Measurements from ENCODE around the gene SPON2. TPM values are rescaled to one million over a fixed set of nuclear protein-coding genes. Genes with fewer than 3 reads are reported as not detected.
A peak's percentile ranks its signal among the peaks of the same experiment; 100 is the strongest.

Gene SPON2
- total RNA-seq: 10 to 100 TPM; 39.3 to 91.0 (median 45.5) TPM

DNA sequence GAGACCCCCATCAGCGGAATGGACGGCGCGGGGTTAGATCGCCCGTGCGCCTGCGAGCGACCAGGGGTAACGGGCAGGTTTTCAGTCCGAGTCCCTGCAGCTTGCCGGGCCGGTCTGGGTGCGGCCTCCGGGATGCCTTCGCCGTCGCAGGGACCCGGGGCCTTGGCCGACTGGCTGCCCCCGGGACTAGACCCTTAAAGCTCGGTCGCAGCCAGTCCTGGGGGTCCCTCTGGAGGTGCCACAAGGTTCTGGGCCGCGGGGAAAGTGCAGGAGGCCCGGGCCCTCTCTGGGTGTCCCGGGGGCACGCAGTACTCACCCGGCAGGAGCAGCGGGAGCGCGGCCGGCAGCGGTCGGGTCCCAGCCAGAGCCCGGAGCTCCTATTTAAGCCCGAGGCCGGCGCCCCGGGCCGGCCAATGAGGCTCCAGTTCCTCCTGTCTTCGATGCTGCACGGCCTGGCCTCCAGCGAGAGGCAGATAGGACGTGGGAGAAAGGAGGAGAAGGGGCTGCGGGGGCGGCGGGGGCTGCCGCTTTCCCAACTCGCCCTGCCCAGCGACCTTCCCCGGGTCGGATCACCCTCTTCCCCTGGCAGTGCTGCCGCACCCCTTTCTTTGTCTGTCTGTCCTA, at the start of gene SPON2:
SPON2 (minus strand) TSS at position 356 of the 624 bp plus-strand sequence.
- DNase-seq (ENCODE audit: low spot score in 2 of 2): no peak
- Histone ChIP-seq H3K36me3 (peaks cover 0 to 8% (median 0%) of the 10 kb centered on the region in 3 donors), H3K27me3 (peaks cover 0 to 29% of the 10 kb centered on the region in 2 donors), H3K9me3 (no peaks in the 10 kb centered on the region), H3K27ac (peak within 1 kb of the TSS in 3 of 4 donors; percentile 61 to 78 (median 76)), H3K4me1 (peaks cover 0 to 54% (median 27%) of the 10 kb centered on the region in 4 donors), H3K4me3 (peak within 1 kb of the TSS; percentile 20 to 51 (median 48))
- 3 to 6% methylated on average over 13 to 52 of the region's 54 CpGs for WGBS, 2 donors
- TF ChIP-seq, protein P1, sequence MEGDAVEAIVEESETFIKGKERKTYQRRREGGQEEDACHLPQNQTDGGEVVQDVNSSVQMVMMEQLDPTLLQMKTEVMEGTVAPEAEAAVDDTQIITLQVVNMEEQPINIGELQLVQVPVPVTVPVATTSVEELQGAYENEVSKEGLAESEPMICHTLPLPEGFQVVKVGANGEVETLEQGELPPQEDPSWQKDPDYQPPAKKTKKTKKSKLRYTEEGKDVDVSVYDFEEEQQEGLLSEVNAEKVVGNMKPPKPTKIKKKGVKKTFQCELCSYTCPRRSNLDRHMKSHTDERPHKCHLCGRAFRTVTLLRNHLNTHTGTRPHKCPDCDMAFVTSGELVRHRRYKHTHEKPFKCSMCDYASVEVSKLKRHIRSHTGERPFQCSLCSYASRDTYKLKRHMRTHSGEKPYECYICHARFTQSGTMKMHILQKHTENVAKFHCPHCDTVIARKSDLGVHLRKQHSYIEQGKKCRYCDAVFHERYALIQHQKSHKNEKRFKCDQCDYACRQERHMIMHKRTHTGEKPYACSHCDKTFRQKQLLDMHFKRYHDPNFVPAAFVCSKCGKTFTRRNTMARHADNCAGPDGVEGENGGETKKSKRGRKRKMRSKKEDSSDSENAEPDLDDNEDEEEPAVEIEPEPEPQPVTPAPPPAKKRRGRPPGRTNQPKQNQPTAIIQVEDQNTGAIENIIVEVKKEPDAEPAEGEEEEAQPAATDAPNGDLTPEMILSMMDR (IDR thresholded peaks at IDR 0.05): no peak
- TF ChIP-seq EP300 (IDR thresholded peaks at IDR 0.05) (no peak), POLR2A (IDR thresholded peaks at IDR 0.05) (no peak)

DNA sequence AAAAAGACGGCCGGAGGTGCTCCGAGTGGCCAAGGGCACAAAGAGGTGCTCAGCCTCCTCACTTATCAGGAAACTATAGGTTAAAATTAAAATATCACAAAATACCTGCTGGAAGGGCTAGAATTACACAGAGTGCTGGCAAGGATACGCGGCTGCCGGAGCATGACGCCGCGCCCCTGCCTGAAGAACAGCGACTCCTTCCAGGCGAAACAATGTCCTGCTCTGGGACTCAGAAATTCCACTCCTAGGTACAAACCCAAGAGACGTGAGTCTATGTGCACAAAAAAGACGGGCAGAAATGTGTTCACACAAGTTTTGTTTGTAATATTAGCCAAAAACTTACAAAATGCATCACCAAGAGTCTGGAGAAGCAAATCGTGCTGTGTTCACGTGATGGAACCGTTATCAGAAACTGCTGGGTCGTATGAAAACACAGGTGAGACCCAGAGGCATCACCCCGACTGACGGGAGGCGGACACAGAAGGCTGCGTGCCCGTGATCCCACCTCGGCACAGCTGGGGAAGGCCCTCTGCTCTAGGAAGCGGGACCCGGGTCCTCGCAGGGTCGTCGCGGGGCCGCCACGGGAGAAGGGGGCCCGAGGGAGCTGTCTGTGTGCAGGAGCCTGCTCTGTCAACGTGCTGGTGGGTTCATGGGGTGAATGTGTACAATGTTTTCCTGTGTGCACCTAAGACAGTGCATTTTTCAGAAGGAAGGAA, 48.9 kb upstream of the SPON2 start:
- peaks cover 0 to 30% (median 17%) of the 10 kb centered on the region in 4 donors for H3K4me1 ChIP-seq
- no peak for TF ChIP-seq POLR2A (IDR thresholded peaks at IDR 0.05)
- no peak for TF ChIP-seq EP300 (IDR thresholded peaks at IDR 0.05)
- no peak overlapping the region for H3K4me3 ChIP-seq
- H3K27ac ChIP-seq: no peak overlapping the region
- H3K27me3 ChIP-seq: no peaks in the 10 kb centered on the region
- H3K36me3 ChIP-seq: peaks cover 0 to 87% (median 17%) of the 10 kb centered on the region in 3 donors
- WGBS, 2 donors: 89 to 90% methylated on average over 33 of the region's 33 CpGs
- no peaks in the 10 kb centered on the region for H3K9me3 ChIP-seq
- no peak for DNase-seq (ENCODE audit: low spot score in 2 of 2)

DNA sequence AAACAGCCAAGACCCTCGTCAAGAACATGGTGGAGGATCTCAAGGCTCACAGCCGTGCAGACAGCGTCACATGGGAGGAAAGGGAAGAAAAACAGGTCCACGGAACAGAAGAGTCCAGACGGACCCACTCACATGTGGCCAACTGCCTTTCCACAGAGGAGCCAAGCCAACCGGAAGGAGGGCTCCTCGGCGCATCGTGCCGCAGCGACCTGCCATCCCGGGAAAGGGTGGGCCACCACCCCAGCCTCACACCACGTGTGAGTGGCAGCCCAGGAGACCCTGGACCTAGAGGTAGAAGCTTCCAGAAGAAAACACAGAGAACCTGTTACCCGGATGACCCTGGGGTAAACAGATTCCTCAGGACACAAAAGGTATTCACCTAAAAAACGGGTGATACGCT, 48.2 kb upstream of the SPON2 start:
- no peak for TF ChIP-seq EP300 (IDR thresholded peaks at IDR 0.05)
- no peak for TF ChIP-seq POLR2A (IDR thresholded peaks at IDR 0.05)
- TF ChIP-seq, protein P1 (IDR thresholded peaks at IDR 0.05): no peak
- H3K36me3 ChIP-seq: peaks cover 0 to 88% (median 23%) of the 10 kb centered on the region in 3 donors
- WGBS, 2 donors: 90 to 92% methylated on average over 16 of the region's 16 CpGs
- no peaks in the 10 kb centered on the region for H3K9me3 ChIP-seq
- peaks cover 0 to 30% (median 14%) of the 10 kb centered on the region in 4 donors for H3K4me1 ChIP-seq
- H3K27me3 ChIP-seq: no peaks in the 10 kb centered on the region
- no peak overlapping the region for H3K27ac ChIP-seq
- no peak for DNase-seq (ENCODE audit: low spot score in 2 of 2)
- H3K4me3 ChIP-seq: no peak overlapping the region

DNA sequence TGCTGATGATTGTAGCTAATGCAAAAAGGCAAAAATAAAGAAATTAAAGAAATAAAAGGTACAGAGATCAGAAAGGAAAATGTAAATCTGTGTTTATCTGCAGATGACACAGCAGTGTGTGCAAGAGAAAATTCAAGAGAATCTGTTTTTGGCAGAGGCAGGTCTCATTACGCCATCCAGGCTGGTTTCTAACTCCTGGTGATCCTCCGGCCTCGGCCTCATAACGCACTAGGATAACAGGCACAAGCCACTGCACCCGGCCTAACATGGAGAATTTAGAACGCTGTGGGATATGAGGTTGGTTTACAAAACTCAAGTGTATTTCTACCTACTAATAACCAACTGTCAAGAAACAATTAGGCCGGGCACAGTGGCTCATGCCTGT, 47.2 kb upstream of the SPON2 start:
- H3K4me3 ChIP-seq: no peak overlapping the region
- no peak overlapping the region for H3K27ac ChIP-seq
- no peaks in the 10 kb centered on the region for H3K9me3 ChIP-seq
- 92 to 97% methylated on average over 7 of the region's 7 CpGs for WGBS, 2 donors
- no peak for DNase-seq (ENCODE audit: low spot score in 2 of 2)
- H3K36me3 ChIP-seq: peaks cover 0 to 88% (median 18%) of the 10 kb centered on the region in 3 donors
- TF ChIP-seq, protein P1 (IDR thresholded peaks at IDR 0.05): no peak
- TF ChIP-seq POLR2A (IDR thresholded peaks at IDR 0.05) (no peak), EP300 (IDR thresholded peaks at IDR 0.05) (no peak)
- no peaks in the 10 kb centered on the region for H3K27me3 ChIP-seq
- peaks cover 0 to 38% (median 21%) of the 10 kb centered on the region in 4 donors for H3K4me1 ChIP-seq

DNA sequence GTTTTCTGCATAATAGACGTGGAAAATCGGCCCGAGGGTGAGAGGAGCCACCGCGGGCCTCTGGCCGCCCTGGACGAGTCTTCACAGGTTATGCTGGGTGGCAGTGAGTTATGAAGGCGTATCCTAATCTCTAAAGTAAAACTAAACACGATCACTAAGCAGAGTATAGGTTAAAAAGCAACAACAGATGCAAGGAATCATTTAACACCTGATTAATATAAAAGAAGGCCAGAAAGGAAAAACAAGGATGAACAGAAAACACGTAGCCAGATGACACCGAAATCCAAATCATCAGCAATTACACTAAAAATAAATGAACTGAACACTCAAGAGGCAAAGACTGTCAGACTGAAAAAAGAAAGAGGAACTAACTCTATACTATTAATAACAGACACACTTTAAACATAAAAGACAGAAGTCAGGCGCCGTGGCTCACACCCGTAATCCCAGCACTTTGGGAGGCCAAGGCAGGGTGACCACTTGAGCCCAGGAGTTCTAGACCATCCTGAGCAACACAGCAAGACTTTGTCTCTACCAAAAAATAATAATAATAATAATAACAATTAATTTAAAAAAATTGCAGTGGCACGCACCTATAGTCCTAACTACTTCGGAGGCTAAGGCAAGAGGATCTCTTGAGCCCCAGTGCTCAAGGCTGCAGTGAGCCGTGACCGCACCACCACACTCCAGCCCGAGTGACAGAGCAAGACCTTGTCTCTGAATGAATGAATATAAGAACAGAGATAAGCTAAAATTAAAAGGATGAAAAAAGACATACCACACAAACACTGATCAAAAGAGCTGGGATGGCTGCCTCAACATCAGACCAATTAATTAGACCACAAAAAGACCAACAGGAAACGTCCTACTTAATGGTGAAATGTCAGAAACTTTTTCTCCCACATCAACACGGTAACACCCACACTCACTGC, 46.5 kb upstream of the SPON2 start:
- Histone ChIP-seq H3K9me3 (no peaks in the 10 kb centered on the region), H3K27ac (peak overlapping the region in 1 of 4 donors; percentile 15), H3K4me1 (peaks cover 0 to 44% (median 27%) of the 10 kb centered on the region in 4 donors), H3K27me3 (no peaks in the 10 kb centered on the region), H3K36me3 (peaks cover 0 to 88% (median 12%) of the 10 kb centered on the region in 3 donors), H3K4me3 (no peak overlapping the region)
- TF ChIP-seq POLR2A (IDR thresholded peaks at IDR 0.05) (no peak), EP300 (IDR thresholded peaks at IDR 0.05) (no peak)
- TF ChIP-seq, protein P1 (IDR thresholded peaks at IDR 0.05): no peak
- DNase-seq (ENCODE audit: low spot score in 2 of 2): no peak
- WGBS, 2 donors: 76 to 85% methylated on average over 21 of the region's 21 CpGs

Measured in tibial nerve (tissue), 4 donors.